GM23338 (cell line): ENCODE data around the gene ROBO1. TPM values are rescaled to one million over a fixed set of nuclear protein-coding genes. Genes with fewer than 3 reads are reported as not detected.

Source experiments
- ATAC-seq: fragments of 200-7000 bp; cut with Tn5 transposase; 3 replicates; pipeline ENCODE4 v1.9.1; 2020
- DNase-seq: peaks from one replicate; pipeline ENCODE4 v3.0.0-alpha.2; 2015; ENCODE audit warnings: low spot score
- H2AFZ ChIP-seq: fragments of 200-600 bp; sonication (generic); 2 replicates; pipeline ENCODE4 v1.8.0; 2016; ENCODE audit warnings: antibody characterized with exemption, mild to moderate bottlenecking, moderate library complexity
- H3F3A ChIP-seq: fragments of 200-600 bp; sonication (generic); replicated peaks from 2 replicates; pipeline ENCODE4 v1.8.0; 2017; ENCODE audit warnings: antibody characterized with exemption, mixed run types, low read depth
- H3K27ac ChIP-seq: fragments of 200-600 bp; sonication (generic); 2 replicates; pipeline ENCODE4 v1.6.1; 2016; ENCODE audit warnings: low read depth
- H3K27me3 ChIP-seq: fragments of 200-600 bp; sonication (generic); 2 replicates; pipeline ENCODE4 v1.8.0; 2016; ENCODE audit warnings: mild to moderate bottlenecking, mixed run types, moderate library complexity; ENCODE audit not compliant: insufficient read depth
- H3K36me3 ChIP-seq: fragments of 200-600 bp; sonication (generic); 2 replicates; pipeline ENCODE4 v1.8.0; 2016; ENCODE audit warnings: mild to moderate bottlenecking; ENCODE audit not compliant: insufficient read depth
- H3K4me1 ChIP-seq: fragments of 200-600 bp; sonication (generic); 2 replicates; pipeline ENCODE4 v1.8.0; 2016; ENCODE audit warnings: mild to moderate bottlenecking, moderate library complexity; ENCODE audit not compliant: insufficient read depth
- H3K4me2 ChIP-seq: fragments of 200-600 bp; sonication (generic); 2 replicates; pipeline ENCODE4 v1.7.1; 2017; ENCODE audit warnings: mixed run types
- H3K4me3 ChIP-seq: fragments of 200-600 bp; sonication (generic); 2 replicates; pipeline ENCODE4 v1.6.1; 2016; ENCODE audit warnings: mixed run types
- H3K79me2 ChIP-seq: fragments of 200-600 bp; sonication (generic); replicated peaks from 2 replicates; pipeline ENCODE4 v1.8.0; 2017; ENCODE audit warnings: mild to moderate bottlenecking; ENCODE audit not compliant: insufficient read depth
- H3K9me2 ChIP-seq: fragments of 200-600 bp; sonication (generic); 2 replicates; pipeline ENCODE4 v1.8.0; 2017; ENCODE audit not compliant: insufficient read depth
- H4K20me1 ChIP-seq: fragments of 200-600 bp; sonication (generic); replicated peaks from 2 replicates; pipeline ENCODE4 v1.8.0; 2017; ENCODE audit warnings: mild to moderate bottlenecking; ENCODE audit not compliant: insufficient read depth
- H3K27ac Mint-ChIP-seq: 2 replicates; pipeline ENCODE4 v1.8.0; 2020; ENCODE audit warnings: inconsistent platforms, mild to moderate bottlenecking, moderate library complexity, mixed read lengths
- H3K27me3 Mint-ChIP-seq: 3 replicates; pipeline ENCODE4 v1.8.0; 2022; ENCODE audit warnings: low read depth, mild to moderate bottlenecking, moderate library complexity, mixed read lengths, inconsistent platforms; ENCODE audit not compliant: insufficient read depth, poor library complexity
- H3K36me3 Mint-ChIP-seq: 3 replicates; pipeline ENCODE4 v1.8.0; 2021; ENCODE audit warnings: low read depth, mild to moderate bottlenecking, inconsistent platforms, moderate library complexity, mixed read lengths
- H3K4me1 Mint-ChIP-seq: 3 replicates; pipeline ENCODE4 v1.8.0; 2020; ENCODE audit warnings: mild to moderate bottlenecking, inconsistent platforms, mixed read lengths
- H3K4me3 Mint-ChIP-seq: 3 replicates; pipeline ENCODE4 v1.8.0; 2021; ENCODE audit warnings: moderate library complexity, mild to moderate bottlenecking, inconsistent platforms, mixed read lengths
- H3K9me3 Mint-ChIP-seq: 3 replicates; pipeline ENCODE4 v1.8.0; 2020; ENCODE audit warnings: moderate library complexity, mild to moderate bottlenecking, inconsistent platforms, mixed read lengths
- CREB1 ChIP-seq: fragments of 250-450 bp; sonication (Bioruptor Pico); IDR thresholded peaks from 2 replicates; pipeline ENCODE4 v1.5.0; 2020; ENCODE audit warnings: low read depth, mild to moderate bottlenecking, moderate library complexity
- CTCF ChIP-seq, 2 experiments: fragments of 200-600 bp in 1 of 2; sonication (generic) in 1 of 2; conservative IDR thresholded peaks; 2 replicates each; pipeline versions ENCODE4 v1.5.1 to v1.6.1; 2016 to 2017; ENCODE audit warnings: antibody characterized with exemption in 2 of 2, low read depth in 2 of 2, mild to moderate bottlenecking in 2 of 2, moderate library complexity in 1 of 2
- EZH2 ChIP-seq: fragments of 200-600 bp; sonication (generic); IDR thresholded peaks from one replicate; pipeline ENCODE4 v1.8.0; 2017; ENCODE audit warnings: antibody characterized with exemption, mild to moderate bottlenecking, low read depth; ENCODE audit not compliant: unreplicated experiment
- EZH2phosphoT487 ChIP-seq: fragments of 200-600 bp; sonication (generic); IDR thresholded peaks from one replicate; pipeline ENCODE4 v1.8.1; 2018; ENCODE audit warnings: antibody characterized with exemption; ENCODE audit not compliant: unreplicated experiment
- JUNB ChIP-seq: IDR thresholded peaks from one replicate; pipeline ENCODE4 v1.6.1; 2016; ENCODE audit warnings: antibody characterized with exemption; ENCODE audit not compliant: unreplicated experiment
- NANOG ChIP-seq: IDR thresholded peaks from 2 replicates; pipeline ENCODE4 v1.6.1; 2016; ENCODE audit warnings: antibody characterized with exemption, borderline replicate concordance
- POLR2AphosphoS5 ChIP-seq: IDR thresholded peaks from 2 replicates; pipeline ENCODE4 v1.6.1; 2016; ENCODE audit warnings: antibody characterized with exemption, low read depth
- REST ChIP-seq: IDR thresholded peaks from one replicate; pipeline ENCODE4 v1.6.1; 2018; ENCODE audit warnings: antibody characterized with exemption; ENCODE audit not compliant: unreplicated experiment
- STAT1 ChIP-seq: IDR thresholded peaks from one replicate; pipeline ENCODE4 v1.6.1; 2016; ENCODE audit warnings: antibody characterized with exemption; ENCODE audit not compliant: unreplicated experiment
- ZNF114 ChIP-seq: fragments of 250-450 bp; sonication (Bioruptor Pico); IDR thresholded peaks from 2 replicates; pipeline ENCODE4 v1.5.0; 2020; ENCODE audit warnings: mild to moderate bottlenecking, moderate library complexity
- ZNF331 ChIP-seq: fragments of 250-450 bp; sonication (Bioruptor Pico); IDR thresholded peaks from 2 replicates; pipeline ENCODE4 v1.5.0; 2020; ENCODE audit warnings: low read depth, mild to moderate bottlenecking, moderate library complexity
- polyA plus RNA-seq: library from polyadenylated mRNA; unstranded; fragments of >200 nt; fragmentation: Nextera tagmentation; extraction: Ambion mirVana; gene quantifications from 2 replicates; pipeline ENCODE4 v1.2.1, GENCODE V29; 2016
- total RNA-seq: library from RNA; depleted of rRNA; stranded (reverse); fragments of >200 nt; shearing (Covaris generic); gene quantifications from 2 replicates; pipeline ENCODE4 v1.2.3, GENCODE V29; 2014
- TF ChIP-seq, protein P1 (sequence below): fragments of 250-450 bp; sonication (Bioruptor Pico); IDR thresholded peaks from 2 replicates; pipeline ENCODE4 v1.5.0; 2020; ENCODE audit warnings: mild to moderate bottlenecking, moderate library complexity
- TF ChIP-seq, protein P2 (sequence below): IDR thresholded peaks from 2 replicates; pipeline ENCODE4 v1.6.1; 2016; ENCODE audit warnings: antibody characterized with exemption

The ROBO1 gene
- total and polyA plus RNA-seq, 2 experiments from 2014 or later, result 19.2 to 78.3 TPM

- Mint-ChIP-seq H3K36me3 (peaks cover 16% of the 10 kb centered on the region), H3K9me3 (no peaks in the 10 kb centered on the region), H3K4me1 (no peaks in the 10 kb centered on the region), H3K4me3 (no peak overlapping the region), H3K27me3 (no peaks in the 10 kb centered on the region), H3K27ac (no peak overlapping the region)
- TF ChIP-seq REST (no peak), CREB1 (CRISPR knock-in tag) (no peak), ZNF331 (no peak), ZNF114 (CRISPR knock-in tag) (no peak), JUNB (no peak), EZH2 (no peak), POLR2AphosphoS5 (no peak), NANOG (no peak), EZH2phosphoT487 (no peak), CTCF (conservative IDR thresholded peaks at IDR 0.05; ENCODE audit: low read depth in 2 of 2) (no peak), STAT1 (no peak)
- TF ChIP-seq, protein P1, sequence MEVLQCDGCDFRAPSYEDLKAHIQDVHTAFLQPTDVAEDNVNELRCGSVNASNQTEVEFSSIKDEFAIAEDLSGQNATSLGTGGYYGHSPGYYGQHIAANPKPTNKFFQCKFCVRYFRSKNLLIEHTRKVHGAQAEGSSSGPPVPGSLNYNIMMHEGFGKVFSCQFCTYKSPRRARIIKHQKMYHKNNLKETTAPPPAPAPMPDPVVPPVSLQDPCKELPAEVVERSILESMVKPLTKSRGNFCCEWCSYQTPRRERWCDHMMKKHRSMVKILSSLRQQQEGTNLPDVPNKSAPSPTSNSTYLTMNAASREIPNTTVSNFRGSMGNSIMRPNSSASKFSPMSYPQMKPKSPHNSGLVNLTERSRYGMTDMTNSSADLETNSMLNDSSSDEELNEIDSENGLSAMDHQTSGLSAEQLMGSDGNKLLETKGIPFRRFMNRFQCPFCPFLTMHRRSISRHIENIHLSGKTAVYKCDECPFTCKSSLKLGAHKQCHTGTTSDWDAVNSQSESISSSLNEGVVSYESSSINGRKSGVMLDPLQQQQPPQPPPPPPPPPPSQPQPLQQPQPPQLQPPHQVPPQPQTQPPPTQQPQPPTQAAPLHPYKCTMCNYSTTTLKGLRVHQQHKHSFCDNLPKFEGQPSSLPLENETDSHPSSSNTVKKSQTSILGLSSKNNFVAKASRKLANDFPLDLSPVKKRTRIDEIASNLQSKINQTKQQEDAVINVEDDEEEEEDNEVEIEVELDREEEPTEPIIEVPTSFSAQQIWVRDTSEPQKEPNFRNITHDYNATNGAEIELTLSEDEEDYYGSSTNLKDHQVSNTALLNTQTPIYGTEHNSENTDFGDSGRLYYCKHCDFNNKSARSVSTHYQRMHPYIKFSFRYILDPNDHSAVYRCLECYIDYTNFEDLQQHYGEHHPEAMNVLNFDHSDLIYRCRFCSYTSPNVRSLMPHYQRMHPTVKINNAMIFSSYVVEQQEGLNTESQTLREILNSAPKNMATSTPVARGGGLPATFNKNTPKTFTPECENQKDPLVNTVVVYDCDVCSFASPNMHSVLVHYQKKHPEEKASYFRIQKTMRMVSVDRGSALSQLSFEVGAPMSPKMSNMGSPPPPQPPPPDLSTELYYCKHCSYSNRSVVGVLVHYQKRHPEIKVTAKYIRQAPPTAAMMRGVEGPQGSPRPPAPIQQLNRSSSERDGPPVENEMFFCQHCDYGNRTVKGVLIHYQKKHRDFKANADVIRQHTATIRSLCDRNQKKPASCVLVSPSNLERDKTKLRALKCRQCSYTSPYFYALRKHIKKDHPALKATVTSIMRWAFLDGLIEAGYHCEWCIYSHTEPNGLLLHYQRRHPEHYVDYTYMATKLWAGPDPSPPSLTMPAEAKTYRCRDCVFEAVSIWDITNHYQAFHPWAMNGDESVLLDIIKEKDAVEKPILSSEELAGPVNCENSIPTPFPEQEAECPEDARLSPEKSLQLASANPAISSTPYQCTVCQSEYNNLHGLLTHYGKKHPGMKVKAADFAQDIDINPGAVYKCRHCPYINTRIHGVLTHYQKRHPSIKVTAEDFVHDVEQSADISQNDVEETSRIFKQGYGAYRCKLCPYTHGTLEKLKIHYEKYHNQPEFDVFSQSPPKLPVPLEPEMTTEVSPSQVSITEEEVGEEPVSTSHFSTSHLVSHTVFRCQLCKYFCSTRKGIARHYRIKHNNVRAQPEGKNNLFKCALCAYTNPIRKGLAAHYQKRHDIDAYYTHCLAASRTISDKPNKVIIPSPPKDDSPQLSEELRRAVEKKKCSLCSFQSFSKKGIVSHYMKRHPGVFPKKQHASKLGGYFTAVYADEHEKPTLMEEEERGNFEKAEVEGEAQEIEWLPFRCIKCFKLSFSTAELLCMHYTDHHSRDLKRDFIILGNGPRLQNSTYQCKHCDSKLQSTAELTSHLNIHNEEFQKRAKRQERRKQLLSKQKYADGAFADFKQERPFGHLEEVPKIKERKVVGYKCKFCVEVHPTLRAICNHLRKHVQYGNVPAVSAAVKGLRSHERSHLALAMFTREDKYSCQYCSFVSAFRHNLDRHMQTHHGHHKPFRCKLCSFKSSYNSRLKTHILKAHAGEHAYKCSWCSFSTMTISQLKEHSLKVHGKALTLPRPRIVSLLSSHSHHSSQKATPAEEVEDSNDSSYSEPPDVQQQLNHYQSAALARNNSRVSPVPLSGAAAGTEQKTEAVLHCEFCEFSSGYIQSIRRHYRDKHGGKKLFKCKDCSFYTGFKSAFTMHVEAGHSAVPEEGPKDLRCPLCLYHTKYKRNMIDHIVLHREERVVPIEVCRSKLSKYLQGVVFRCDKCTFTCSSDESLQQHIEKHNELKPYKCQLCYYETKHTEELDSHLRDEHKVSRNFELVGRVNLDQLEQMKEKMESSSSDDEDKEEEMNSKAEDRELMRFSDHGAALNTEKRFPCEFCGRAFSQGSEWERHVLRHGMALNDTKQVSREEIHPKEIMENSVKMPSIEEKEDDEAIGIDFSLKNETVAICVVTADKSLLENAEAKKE (CRISPR knock-in tag), result no peak
- TF ChIP-seq, protein P2, sequence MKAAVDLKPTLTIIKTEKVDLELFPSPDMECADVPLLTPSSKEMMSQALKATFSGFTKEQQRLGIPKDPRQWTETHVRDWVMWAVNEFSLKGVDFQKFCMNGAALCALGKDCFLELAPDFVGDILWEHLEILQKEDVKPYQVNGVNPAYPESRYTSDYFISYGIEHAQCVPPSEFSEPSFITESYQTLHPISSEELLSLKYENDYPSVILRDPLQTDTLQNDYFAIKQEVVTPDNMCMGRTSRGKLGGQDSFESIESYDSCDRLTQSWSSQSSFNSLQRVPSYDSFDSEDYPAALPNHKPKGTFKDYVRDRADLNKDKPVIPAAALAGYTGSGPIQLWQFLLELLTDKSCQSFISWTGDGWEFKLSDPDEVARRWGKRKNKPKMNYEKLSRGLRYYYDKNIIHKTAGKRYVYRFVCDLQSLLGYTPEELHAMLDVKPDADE, result no peak
- peaks cover 5% of the 10 kb centered on the region; the same call in 1 of the 2 replicates for H3K9me2 ChIP-seq
- DNase-seq (no peak), ATAC-seq (no peak)
- H3K79me2 ChIP-seq, result no peaks in the 10 kb centered on the region
- no peaks in the 10 kb centered on the region for H3K4me1 ChIP-seq
- no peak overlapping the region for H3K4me2 ChIP-seq
- no peaks in the 10 kb centered on the region for H3K27me3 ChIP-seq
- H2AFZ ChIP-seq, result no peak overlapping the region
- no peak overlapping the region for H3K27ac ChIP-seq
- no peaks in the 10 kb centered on the region for H4K20me1 ChIP-seq
- H3F3A ChIP-seq, result no peaks in the 10 kb centered on the region
- peaks cover 15% of the 10 kb centered on the region; the same call in 1 of the 2 replicates for H3K36me3 ChIP-seq
- no peak overlapping the region for H3K4me3 ChIP-seq
Observed at GRCh38 chr3:78632925-78633553, 1134.8 kb downstream of the ROBO1 start.
